HFF-Myc (cell line): ENCODE measurements around the gene ATP2C2.

Experiments used
- DNase-seq: peaks from one replicate; pipeline ENCODE4 v3.0.0-alpha.2; 2011; ENCODE audit warnings: low read depth; ENCODE audit errors: extremely low read depth
- H3K4me3 ChIP-seq: replicated peaks from 2 replicates; pipeline ENCODE4 v1.5.1; 2011; ENCODE audit warnings: low read depth, mild to moderate bottlenecking, control low read depth, low read length
- TF ChIP-seq, protein P1 (sequence below): IDR thresholded peaks from 2 replicates; pipeline ENCODE4 v1.5.1; 2012; ENCODE audit warnings: mild to moderate bottlenecking, low read depth, low read length, control low read depth; ENCODE audit errors: missing control alignments

Gene ATP2C2

DNA sequence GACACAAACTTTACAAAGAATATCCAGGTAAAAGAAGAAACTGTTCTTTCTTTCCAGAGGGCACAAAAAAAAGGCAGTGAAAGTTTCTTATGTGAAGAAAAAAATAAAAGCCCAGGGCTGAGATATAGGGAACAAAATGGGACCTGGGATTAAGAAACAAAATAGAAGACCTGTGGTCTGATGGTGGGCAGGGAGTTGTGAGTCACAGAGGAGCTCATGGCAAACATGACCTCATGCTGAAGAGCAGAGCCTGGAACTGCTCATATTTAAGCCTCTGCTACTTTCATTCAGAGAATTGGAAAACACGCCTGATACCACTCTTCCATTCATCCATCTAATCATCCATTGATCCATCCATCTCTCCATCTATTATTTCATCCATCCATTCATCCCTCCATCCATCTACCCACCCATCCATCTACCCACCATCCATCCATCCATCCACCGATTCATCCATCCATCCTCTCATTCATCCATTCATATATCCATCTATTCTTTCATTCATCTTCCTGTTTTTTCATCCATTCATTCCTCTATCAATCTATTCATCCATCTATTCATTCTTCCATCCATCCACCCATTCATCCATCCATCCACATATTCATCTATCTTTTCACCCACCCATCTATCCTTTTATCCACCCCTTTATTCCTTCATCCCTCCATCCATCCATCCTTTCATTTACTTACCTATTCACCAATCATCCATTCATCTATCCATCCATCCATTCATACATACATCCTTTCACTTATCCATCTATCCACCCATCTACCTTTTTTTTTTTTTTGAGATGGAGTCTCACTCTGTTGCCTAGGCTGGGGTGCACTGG, 43.7 kb upstream of the ATP2C2 start:
- TF ChIP-seq, protein P1, sequence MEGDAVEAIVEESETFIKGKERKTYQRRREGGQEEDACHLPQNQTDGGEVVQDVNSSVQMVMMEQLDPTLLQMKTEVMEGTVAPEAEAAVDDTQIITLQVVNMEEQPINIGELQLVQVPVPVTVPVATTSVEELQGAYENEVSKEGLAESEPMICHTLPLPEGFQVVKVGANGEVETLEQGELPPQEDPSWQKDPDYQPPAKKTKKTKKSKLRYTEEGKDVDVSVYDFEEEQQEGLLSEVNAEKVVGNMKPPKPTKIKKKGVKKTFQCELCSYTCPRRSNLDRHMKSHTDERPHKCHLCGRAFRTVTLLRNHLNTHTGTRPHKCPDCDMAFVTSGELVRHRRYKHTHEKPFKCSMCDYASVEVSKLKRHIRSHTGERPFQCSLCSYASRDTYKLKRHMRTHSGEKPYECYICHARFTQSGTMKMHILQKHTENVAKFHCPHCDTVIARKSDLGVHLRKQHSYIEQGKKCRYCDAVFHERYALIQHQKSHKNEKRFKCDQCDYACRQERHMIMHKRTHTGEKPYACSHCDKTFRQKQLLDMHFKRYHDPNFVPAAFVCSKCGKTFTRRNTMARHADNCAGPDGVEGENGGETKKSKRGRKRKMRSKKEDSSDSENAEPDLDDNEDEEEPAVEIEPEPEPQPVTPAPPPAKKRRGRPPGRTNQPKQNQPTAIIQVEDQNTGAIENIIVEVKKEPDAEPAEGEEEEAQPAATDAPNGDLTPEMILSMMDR = no peak
- DNase-seq = no peak

DNA sequence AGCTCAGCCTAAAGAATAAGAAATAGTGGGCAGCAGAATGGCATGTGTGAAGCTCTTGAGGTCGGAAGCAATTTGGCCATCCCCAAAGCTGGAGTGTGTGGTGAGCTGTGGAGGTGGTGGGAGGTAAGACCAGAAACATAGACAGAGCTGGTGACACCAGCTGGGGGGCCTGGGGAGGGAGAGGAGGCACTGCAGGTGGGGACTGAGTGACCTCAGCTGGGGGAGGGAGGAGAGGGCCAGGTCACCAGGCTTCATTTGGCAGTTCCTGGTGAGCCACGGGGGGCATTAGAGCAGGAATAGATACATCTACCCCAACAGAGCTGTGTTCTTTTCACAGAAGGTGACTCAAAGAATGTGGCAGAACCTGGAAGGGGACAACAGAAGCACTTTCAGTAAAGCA, 41.8 kb upstream of the ATP2C2 start:
- H3K4me3 ChIP-seq = no peak overlapping the region
- TF ChIP-seq, protein P1 = no peak
- DNase-seq = no peak

More for the DNA sequence above, 43.7 kb upstream of the ATP2C2 start:
- no peak overlapping the region for H3K4me3 ChIP-seq

DNA sequence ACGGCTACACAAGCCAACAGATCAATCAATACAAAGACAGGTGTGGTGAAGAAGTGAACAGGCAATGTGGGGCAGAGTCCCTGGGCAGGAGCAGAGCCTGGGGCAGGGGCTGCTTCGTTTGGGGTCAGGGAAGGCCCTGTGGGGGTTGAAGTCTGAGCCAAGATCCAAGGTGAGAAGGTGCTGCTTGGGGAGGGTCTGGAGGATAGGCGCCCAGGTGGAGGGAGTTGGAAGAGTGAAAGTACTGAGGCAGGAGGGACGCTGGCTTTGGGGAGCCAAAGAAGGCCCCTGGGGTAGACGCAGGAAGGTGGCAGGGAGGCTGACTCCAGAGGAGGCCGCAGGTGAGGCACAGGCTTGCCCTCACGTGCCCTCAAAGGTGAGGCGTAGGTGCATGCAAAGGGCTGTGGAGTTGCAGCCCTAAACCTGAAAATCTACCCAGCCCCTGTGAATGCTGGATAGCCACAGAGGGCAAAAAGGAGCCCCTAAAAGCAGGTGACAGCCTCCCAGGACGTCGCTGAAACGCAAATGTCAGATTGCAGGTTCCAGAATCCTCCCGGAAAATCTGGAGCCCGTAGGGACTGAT, 40.3 kb upstream of the ATP2C2 start:
- TF ChIP-seq, protein P1 = no peak
- DNase-seq = no peak
- no peak overlapping the region for H3K4me3 ChIP-seq

DNA sequence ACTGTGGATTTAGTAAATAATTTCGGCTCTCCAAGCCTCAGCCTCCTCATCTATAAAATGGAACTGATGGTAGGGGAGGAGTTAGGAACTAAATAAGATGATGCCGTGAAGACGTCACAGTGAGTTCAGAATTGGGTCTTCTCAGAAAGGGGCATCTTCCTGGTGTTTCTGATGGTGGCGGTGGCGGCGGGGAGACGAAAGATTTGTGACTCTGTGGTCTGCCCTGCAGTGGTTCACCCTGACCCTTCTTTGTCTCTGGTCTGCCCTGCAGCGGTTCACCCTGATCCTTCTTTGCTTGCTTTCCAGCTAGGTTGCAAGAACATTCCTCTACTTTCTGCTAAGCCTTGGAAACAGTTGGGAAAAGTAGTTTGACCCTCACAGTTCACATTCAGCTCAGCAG, 39.3 kb upstream of the ATP2C2 start:
- TF ChIP-seq, protein P1 = no peak
- no peak for DNase-seq
- no peak overlapping the region for H3K4me3 ChIP-seq

DNA sequence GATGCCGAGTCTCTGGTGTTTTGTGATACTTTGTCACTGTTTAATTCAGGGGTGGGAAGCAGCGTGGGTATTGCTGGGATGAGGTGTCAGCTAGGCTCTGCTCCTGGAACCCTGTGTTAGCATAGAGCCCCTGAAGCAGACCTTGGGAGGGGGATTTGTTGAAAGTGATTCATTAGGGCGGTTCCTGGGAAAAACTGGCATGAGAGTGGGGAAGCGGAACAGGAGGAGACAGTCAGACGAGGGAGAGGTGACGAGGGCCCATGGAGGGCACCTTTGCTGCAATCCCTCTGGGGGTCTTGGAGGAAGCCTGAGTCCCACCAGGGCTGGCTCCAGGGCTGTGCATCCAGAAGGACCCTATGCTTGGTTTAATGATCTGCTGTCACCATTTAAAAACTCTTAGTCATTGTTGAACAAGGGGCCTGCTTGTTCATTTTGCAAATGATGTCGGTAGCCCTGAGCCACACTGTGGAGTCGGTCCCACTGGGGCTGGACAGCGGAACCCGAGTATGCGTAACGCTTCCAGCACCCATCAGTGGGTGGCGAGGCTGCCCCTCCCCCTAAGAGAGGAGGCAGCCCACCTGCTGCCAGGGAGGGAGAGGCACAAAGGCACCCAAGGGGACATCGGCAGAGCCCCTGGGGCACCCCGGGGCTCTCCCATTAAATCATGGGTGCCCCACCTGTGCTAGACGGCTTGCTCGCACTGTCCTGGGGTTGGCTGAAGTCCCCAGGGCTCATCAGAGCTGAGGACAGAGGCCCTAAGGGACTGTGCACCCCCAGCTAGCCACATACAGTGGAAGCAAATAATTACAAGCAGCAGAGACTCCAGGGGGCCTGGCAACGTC, 38.3 kb upstream of the ATP2C2 start:
- TF ChIP-seq, protein P1 = no peak

DNA sequence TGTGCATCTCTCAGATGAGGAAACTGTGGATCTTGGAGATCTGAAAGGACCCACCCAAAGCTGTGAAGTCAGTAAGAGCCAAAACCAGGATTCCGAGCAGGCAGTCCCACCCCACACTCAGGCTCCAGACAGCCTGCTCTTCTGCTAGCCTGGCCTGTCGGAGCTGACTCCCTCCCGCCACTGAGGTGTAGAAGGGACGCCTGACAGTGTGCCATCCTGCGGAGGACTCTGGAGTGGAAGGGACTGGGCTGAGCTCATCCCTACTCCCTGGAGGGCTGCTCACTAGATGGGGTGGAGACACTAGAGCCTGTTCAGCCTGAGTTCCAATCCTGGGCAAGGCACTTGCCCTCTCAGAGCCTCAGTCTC, 37.7 kb upstream of the ATP2C2 start:
- TF ChIP-seq, protein P1 = no peak
- DNase-seq = no peak
- no peak overlapping the region for H3K4me3 ChIP-seq

More for the DNA sequence above, 38.3 kb upstream of the ATP2C2 start:
- H3K4me3 ChIP-seq = no peak overlapping the region
- DNase-seq = no peak
